Choroid plexus epithelial cell (primary cell): Measurements from ENCODE around the gene IL4I1.

Experiments used
- DNase-seq: peaks from one replicate; pipeline ENCODE4 v3.0.0-alpha.2; 2010; ENCODE audit warnings: low read depth
- H3K4me3 ChIP-seq: 2 replicates; pipeline ENCODE4 v1.5.1; 2011; ENCODE audit warnings: low read depth, mild to moderate bottlenecking, control low read depth, low read length, moderate library complexity
- TF ChIP-seq, protein P1 (sequence below): conservative IDR thresholded peaks from 2 replicates; pipeline ENCODE4 v1.5.1; 2011; ENCODE audit warnings: low read depth, mild to moderate bottlenecking, control low read depth, inconsistent platforms, low read length, moderate library complexity

Gene IL4I1

DNA sequence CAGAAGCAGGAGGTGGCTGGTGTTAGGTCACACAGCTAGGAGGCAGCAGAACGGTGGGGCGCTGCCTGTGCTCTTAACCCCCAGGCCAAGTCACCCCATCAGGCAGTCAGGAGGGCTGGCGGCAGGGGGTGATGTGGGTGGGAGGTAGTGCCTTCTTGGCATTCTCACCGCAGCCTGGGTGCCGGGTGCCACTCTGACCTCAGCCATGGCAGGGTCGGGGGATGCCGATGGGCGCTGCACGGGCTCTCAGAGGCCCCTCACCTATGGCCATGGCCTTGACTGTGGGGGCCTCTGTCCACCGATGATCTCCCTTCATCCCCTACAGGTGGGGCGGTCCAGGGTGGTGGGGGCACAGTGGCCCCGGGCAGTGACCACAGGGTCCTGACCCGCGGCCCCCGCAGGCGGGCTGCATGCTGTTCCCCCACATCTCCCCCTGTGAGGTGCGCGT lies 40.1 kb downstream of the IL4I1 start:
- TF ChIP-seq, protein P1, sequence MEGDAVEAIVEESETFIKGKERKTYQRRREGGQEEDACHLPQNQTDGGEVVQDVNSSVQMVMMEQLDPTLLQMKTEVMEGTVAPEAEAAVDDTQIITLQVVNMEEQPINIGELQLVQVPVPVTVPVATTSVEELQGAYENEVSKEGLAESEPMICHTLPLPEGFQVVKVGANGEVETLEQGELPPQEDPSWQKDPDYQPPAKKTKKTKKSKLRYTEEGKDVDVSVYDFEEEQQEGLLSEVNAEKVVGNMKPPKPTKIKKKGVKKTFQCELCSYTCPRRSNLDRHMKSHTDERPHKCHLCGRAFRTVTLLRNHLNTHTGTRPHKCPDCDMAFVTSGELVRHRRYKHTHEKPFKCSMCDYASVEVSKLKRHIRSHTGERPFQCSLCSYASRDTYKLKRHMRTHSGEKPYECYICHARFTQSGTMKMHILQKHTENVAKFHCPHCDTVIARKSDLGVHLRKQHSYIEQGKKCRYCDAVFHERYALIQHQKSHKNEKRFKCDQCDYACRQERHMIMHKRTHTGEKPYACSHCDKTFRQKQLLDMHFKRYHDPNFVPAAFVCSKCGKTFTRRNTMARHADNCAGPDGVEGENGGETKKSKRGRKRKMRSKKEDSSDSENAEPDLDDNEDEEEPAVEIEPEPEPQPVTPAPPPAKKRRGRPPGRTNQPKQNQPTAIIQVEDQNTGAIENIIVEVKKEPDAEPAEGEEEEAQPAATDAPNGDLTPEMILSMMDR: no peak
- no peak for DNase-seq
- H3K4me3 ChIP-seq: no peak overlapping the region

DNA sequence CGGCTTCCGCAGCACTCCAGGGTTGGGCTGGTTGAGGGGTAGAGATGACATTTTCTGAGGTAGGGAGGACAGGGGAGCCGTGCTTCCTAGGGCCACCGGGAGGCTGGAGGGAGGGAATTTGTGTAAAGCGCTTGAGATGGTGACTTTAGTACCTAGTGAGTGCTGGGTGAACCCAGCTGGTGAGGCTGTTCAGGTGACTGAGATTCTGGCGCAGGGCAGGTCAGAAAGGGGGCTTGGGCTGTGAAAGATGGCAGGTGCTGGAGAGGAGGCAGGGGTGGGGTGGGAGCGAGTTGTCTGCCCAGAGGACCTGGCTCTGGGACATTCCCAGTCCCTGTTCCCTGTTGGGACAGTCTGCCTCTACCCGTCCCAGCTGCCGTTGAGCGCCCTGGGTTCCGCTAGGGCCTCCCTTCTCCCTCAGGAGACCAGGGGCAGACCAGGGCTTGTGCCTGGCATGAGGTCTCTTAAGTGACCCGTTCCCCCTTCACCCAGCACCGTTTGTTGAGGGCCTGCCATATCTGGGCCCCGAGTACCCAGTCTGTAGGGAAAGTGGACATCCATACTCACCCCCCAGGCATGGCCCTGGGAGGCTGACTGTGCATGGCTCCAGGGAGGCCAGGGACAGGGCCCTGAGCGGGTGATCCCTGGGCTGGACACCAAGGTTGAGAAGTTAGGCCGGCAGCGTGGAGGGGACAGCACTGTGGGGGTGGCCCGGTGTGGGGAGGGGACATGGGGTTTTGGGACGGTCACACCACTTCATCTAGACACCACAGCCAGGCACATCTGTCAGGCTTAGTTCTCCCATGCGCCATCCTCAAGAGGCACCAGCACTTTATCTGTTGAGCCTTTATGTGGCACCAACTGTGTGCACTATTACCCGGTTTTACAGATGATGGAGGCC lies 40.8 kb downstream of the IL4I1 start:
- no peak overlapping the region for H3K4me3 ChIP-seq
- TF ChIP-seq, protein P1: no peak
- DNase-seq: no peak

DNA sequence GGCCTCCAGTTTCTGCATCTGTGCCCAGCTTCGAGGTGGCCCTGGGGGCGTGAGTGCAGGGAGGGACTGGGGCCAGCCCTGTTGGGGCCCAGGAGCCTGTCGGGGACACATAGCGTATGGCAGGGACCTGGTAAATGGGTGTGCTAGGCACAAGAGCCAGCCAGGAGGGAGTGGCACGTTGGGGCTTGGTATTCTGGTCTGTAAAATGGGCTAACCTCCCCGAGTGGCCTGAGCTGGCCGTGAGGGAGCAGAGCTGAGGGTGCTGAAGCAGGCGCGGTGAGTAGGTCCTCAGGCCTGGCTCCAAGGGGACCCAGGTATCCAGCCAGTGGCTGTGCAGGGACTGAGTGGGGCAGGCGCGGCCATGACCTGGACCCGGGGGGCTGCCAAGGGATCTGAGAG lies 41.4 kb downstream of the IL4I1 start:
- TF ChIP-seq, protein P1: no peak
- no peak for DNase-seq
- no peak overlapping the region for H3K4me3 ChIP-seq

DNA sequence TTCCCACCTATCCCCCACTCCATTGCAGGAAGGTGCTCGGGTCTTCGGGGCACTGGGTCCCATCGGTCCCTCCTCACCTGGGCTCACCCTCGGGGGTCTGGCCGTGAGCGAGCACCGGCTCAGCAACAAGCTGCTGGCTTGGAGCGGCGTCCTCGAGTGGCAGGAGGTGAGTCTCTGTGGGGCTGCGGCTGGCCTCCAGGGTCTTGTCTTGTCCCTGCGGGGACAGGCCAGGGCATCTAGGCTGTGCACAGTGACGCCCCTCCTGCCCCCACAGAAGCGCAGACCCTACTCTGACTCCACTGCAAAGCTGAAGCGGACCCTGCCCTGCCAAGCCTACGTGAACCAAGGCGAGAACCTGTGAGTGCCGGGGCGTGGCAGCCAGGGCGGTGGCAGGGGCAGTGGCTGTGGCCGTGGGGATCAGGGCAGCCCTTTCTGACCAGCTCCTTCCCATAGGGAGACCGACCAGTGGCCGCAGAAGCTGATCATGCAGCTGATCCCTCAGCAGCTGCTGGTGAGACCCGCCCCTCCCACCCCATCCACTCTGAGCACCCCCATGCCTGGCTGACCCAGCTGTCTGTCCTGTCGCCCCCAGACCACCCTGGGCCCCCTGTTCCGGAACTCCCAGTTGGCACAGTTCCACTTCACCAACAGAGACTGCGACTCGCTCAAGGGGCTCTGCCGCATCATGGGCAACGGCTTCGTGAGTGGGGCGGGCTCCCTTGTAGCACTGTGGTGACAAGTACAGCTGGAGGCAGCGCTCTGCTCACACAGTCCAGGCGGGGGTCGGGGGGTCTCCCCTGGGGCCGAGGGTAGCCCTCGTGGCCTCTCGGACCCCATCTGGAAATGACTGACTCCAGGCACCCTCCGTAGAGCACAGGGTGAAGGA lies 42.1 kb downstream of the IL4I1 start:
- TF ChIP-seq, protein P1: no peak
- H3K4me3 ChIP-seq: no peak overlapping the region
- DNase-seq: no peak

DNA sequence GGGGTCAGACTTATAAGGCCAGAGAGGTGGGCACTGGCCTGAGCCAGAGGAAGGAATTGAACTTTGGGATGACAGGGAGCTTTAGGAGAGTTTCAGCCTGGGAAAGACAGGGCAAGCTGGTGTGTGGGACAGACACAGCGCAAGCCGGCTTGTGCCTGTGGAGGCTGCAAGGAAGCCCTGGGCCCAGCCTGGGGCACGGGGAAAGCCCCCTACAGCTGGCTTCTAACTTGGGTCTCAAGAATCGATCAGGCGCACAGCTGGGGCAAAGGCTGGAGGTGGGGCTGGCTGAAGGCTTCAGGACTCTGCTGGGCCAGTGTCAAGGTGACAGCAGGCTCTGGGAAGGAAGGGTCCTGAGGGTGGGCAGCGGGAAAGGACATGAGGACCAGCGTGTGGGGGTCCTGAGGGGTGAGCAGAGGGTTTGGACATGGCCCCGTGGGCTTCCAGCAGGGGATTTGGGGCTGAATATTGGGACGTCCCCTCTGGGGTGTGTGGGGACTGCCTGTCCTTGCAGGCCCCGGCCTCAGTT lies 42.8 kb downstream of the IL4I1 start:
- no peak overlapping the region for H3K4me3 ChIP-seq
- TF ChIP-seq, protein P1: no peak
- DNase-seq: no peak

DNA sequence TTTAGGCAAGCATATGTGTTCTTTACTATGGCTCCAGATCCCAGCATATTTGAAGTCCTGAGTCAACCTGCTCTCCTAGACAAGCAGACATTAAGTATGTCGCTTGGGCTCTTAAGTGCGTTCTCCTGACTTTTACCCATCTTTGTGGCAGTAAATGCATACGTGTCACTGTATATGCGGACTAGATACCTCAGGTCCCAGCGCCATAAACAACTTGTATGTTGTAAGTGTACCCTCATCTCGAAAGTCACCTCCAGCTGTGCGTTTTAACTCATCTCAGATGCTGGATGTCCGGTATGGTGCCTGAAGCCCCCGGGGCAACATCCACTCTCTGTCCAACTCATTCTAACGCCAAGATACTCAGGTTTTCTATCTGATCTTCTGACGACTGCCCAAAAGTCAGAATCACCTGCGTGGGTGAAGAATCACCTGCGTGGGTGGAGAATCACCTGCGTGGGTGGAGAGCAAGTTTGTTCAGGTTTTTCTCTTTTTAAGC lies 44.0 kb downstream of the IL4I1 start:
- no peak for DNase-seq
- peak overlapping the region; percentile 93 for H3K4me3 ChIP-seq
- TF ChIP-seq, protein P1: no peak
